Peyer's patch (tissue), 4 donors: ENCODE results near the gene ZNF618.

Experiments
- POLR2A ChIP-seq, 2 donors: fragments of 450-650 bp; IDR thresholded peaks; one replicate each; pipeline ENCODE4 v1.5.1; 2017; ENCODE audit warnings: antibody characterized with exemption in 2 of 2, mild to moderate bottlenecking in 2 of 2, moderate library complexity in 2 of 2
- TF ChIP-seq, protein P1 (sequence below), 6 experiments: fragments of 450-650 bp in 4 of 6; fragments of 200-600 bp in 2 of 6; sonication (generic) in 1 of 6; IDR thresholded peaks; one replicate each; pipeline ENCODE4 v1.5.1; 2017 to 2019; ENCODE audit warnings: antibody characterized with exemption in 6 of 6, mild to moderate bottlenecking in 3 of 6, moderate library complexity in 1 of 6

DNA sequence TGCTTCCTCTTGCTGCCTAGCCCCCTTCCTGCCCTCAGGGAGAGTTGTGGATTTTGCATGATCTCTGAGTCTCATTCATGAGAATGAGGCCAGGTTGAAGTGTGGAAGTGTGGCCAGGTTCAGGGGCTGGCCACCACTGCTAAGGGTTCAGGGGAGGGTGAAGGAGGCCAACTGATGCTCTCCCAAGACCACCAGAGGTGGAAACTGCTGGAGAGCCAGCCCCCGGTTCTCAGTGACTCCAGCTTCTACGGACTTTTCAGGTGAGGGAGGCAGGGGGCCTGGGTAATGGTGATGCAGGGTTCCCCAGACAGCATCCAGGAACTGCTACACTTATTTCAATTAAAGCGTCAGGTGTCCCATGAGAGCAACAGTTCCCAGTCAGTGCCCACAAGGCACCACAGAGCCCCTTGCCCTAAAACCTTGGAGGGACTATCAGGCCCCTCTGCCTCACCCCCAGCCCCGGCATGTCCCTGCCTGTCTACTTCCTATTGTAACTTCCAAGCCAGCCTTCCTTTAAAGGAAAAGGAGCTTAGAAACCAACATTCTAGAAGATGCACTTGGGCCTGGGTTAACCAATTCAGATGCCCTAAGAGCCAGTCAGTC is 151.9 kb downstream of the ZNF618 start:
- TF ChIP-seq POLR2A (IDR thresholded peaks at IDR 0.05): no peak
- TF ChIP-seq, protein P1, sequence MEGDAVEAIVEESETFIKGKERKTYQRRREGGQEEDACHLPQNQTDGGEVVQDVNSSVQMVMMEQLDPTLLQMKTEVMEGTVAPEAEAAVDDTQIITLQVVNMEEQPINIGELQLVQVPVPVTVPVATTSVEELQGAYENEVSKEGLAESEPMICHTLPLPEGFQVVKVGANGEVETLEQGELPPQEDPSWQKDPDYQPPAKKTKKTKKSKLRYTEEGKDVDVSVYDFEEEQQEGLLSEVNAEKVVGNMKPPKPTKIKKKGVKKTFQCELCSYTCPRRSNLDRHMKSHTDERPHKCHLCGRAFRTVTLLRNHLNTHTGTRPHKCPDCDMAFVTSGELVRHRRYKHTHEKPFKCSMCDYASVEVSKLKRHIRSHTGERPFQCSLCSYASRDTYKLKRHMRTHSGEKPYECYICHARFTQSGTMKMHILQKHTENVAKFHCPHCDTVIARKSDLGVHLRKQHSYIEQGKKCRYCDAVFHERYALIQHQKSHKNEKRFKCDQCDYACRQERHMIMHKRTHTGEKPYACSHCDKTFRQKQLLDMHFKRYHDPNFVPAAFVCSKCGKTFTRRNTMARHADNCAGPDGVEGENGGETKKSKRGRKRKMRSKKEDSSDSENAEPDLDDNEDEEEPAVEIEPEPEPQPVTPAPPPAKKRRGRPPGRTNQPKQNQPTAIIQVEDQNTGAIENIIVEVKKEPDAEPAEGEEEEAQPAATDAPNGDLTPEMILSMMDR (IDR thresholded peaks at IDR 0.05): no peak
